DOHH2 (cell line): ENCODE data around the gene SLC22A4.

Source experiments
- H3F3A ChIP-seq: fragments of 200-600 bp; sonication (generic), shearing (Covaris generic); 2 replicates; pipeline ENCODE4 v1.6.0; 2016; ENCODE audit warnings: antibody characterized with exemption, mild to moderate bottlenecking; ENCODE audit not compliant: control insufficient read depth, insufficient read depth
- H3K27ac ChIP-seq: fragments of 200-600 bp; sonication (generic); 2 replicates; pipeline ENCODE4 v1.5.1; 2014; ENCODE audit warnings: low read depth, mild to moderate bottlenecking, low read length, moderate library complexity
- H3K27me3 ChIP-seq: fragments of 200-600 bp; sonication (generic); 2 replicates; pipeline ENCODE4 v1.6.1; 2014; ENCODE audit warnings: mild to moderate bottlenecking, low read length, mixed read lengths; ENCODE audit not compliant: control insufficient read depth
- H3K36me3 ChIP-seq: fragments of 200-600 bp; sonication (generic); 2 replicates; pipeline ENCODE4 v1.6.1; 2014; ENCODE audit warnings: mild to moderate bottlenecking, low read length, moderate library complexity, mixed read lengths; ENCODE audit not compliant: control insufficient read depth
- H3K4me1 ChIP-seq: fragments of 200-600 bp; sonication (generic); 2 replicates; pipeline ENCODE4 v1.6.1; 2014; ENCODE audit warnings: mild to moderate bottlenecking, low read length, mixed read lengths; ENCODE audit not compliant: control insufficient read depth
- H3K4me2 ChIP-seq: fragments of 200-600 bp; sonication (generic); 2 replicates; pipeline ENCODE4 v1.6.0; 2014; ENCODE audit warnings: mild to moderate bottlenecking, low read length, moderate library complexity
- H3K4me3 ChIP-seq: fragments of 200-600 bp; sonication (generic); 2 replicates; pipeline ENCODE4 v1.5.1; 2014; ENCODE audit warnings: mild to moderate bottlenecking, low read length, mixed read lengths
- H3K79me2 ChIP-seq: fragments of 200-600 bp; sonication (generic); 2 replicates; pipeline ENCODE4 v1.6.1; 2014; ENCODE audit warnings: mild to moderate bottlenecking, low read length, mixed read lengths; ENCODE audit not compliant: control insufficient read depth
- H3K9me2 ChIP-seq: fragments of 200-600 bp; sonication (generic); replicated peaks from 2 replicates; pipeline ENCODE4 v1.6.1; 2014; ENCODE audit warnings: mild to moderate bottlenecking, low read length, mixed read lengths; ENCODE audit not compliant: control insufficient read depth
- H3K9me3 ChIP-seq: fragments of 200-600 bp; sonication (generic); 2 replicates; pipeline ENCODE4 v1.6.1; 2014; ENCODE audit warnings: antibody characterized with exemption, low read length, mixed read lengths; ENCODE audit not compliant: control insufficient read depth, insufficient read depth
- H4K20me1 ChIP-seq: fragments of 200-600 bp; sonication (generic); 2 replicates; pipeline ENCODE4 v1.6.0; 2014; ENCODE audit warnings: low read depth, mild to moderate bottlenecking, antibody characterized with exemption, low read length, moderate library complexity; ENCODE audit not compliant: control insufficient read depth, insufficient read depth
- CTCF ChIP-seq: fragments of 200-600 bp; sonication (generic); IDR thresholded peaks from one replicate; pipeline ENCODE4 v1.5.1; 2014; ENCODE audit warnings: antibody characterized with exemption, mild to moderate bottlenecking, low read depth, low read length; ENCODE audit not compliant: poor library complexity, severe bottlenecking
- EZH2phosphoT487 ChIP-seq: fragments of 200-600 bp; sonication (generic); IDR thresholded peaks from 2 replicates; pipeline ENCODE4 v1.6.1; 2017; ENCODE audit warnings: borderline replicate concordance, mild to moderate bottlenecking, antibody characterized with exemption, low read length, moderate library complexity, mixed read lengths

Gene SLC22A4

GRCh38 chr5:132253452-132254320 lies 40.5 kb upstream of the SLC22A4 start:
- H3K36me3 ChIP-seq, result no peaks in the 10 kb centered on the region
- H3K27me3 ChIP-seq, result no peaks in the 10 kb centered on the region
- no peak for TF ChIP-seq EZH2phosphoT487
- TF ChIP-seq CTCF, result no peak
- H3K9me2 ChIP-seq, result no peaks in the 10 kb centered on the region
- no peaks in the 10 kb centered on the region for H4K20me1 ChIP-seq
- no peaks in the 10 kb centered on the region for H3F3A ChIP-seq
- no peak overlapping the region for H3K27ac ChIP-seq
- H3K4me3 ChIP-seq, result no peak overlapping the region
- H3K9me3 ChIP-seq, result no peaks in the 10 kb centered on the region
- H3K79me2 ChIP-seq, result no peaks in the 10 kb centered on the region
- no peak overlapping the region for H3K4me2 ChIP-seq
- H3K4me1 ChIP-seq, result no peaks in the 10 kb centered on the region

- Histone ChIP-seq H4K20me1 (no peaks in the 10 kb centered on the region), H3K9me3 (no peaks in the 10 kb centered on the region), H3K79me2 (no peaks in the 10 kb centered on the region), H3K27me3 (no peaks in the 10 kb centered on the region), H3F3A (no peaks in the 10 kb centered on the region), H3K4me2 (no peak overlapping the region), H3K9me2 (no peaks in the 10 kb centered on the region), H3K27ac (no peak overlapping the region), H3K4me3 (no peak overlapping the region), H3K4me1 (no peaks in the 10 kb centered on the region), H3K36me3 (no peaks in the 10 kb centered on the region)
- no peak for TF ChIP-seq CTCF
These were observed 39.7 kb upstream of the SLC22A4 start for GRCh38 chr5:132254321-132254977.

GRCh38 chr5:132256086-132256782 lies 38.0 kb upstream of the SLC22A4 start:
- Histone ChIP-seq H3K9me2 (no peaks in the 10 kb centered on the region), H3K9me3 (no peaks in the 10 kb centered on the region), H3K36me3 (no peaks in the 10 kb centered on the region), H3K4me2 (no peak overlapping the region), H4K20me1 (no peaks in the 10 kb centered on the region), H3F3A (no peaks in the 10 kb centered on the region), H3K27ac (no peak overlapping the region), H3K27me3 (peaks cover 3% of the 10 kb centered on the region; the same call in 1 of the 2 replicates), H3K4me1 (no peaks in the 10 kb centered on the region), H3K79me2 (no peaks in the 10 kb centered on the region), H3K4me3 (no peak overlapping the region)
- TF ChIP-seq CTCF (no peak), EZH2phosphoT487 (no peak)
